ENCODE measurements around the gene TNIK.

TNIK gene

GRCh38 chr3:171432548-171432947, 27.7 kb downstream of the TNIK start:
- CTCF ChIA-PET, result no interaction called here
- H3K4me3 ChIP-seq (ENCODE audit: low read depth, low read length), result no peak overlapping the region
- no peak for DNase-seq (ENCODE audit: low read depth, low spot score)
- POLR2A ChIA-PET, result no interaction called here
- no peak for TF ChIP-seq CTCF (IDR thresholded peaks at IDR 0.05; ENCODE audit: insufficient read depth, low read length, missing control alignments)

GRCh38 chr3:171431550-171431949, 28.7 kb downstream of the TNIK start:
- ChIA-PET CTCF (no interaction called here), POLR2A (no interaction called here)
- DNase-seq (ENCODE audit: low read depth, low spot score), result no peak
- no peak overlapping the region for H3K4me3 ChIP-seq (ENCODE audit: low read depth, low read length)
- TF ChIP-seq CTCF (IDR thresholded peaks at IDR 0.05; ENCODE audit: insufficient read depth, low read length, missing control alignments), result no peak

DNA sequence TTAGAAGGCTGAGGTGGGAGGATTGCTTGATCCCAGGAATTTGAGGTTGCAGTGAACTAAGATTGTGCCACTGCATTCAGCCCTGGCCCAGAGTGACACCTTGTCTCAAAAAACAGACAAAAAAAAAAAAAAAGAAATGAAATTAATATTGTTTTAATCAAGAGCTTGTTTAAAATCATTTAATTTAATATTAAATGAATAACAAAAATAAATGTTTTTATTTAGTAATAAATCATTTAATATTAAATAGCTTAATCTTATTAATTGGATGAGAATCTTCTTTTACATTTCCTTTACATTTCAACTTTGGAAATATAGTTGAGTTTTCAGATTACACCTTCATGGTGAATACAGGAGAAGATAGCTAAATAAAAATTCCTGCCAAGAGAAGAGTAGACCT, 29.7 kb downstream of the TNIK start:
- DNase-seq (ENCODE audit: low read depth, low spot score), result no peak

GRCh38 chr3:171429635-171430034, 30.6 kb downstream of the TNIK start:
- TF ChIP-seq CTCF (IDR thresholded peaks at IDR 0.05; ENCODE audit: insufficient read depth, low read length, missing control alignments), result no peak
- POLR2A ChIA-PET, result no interaction called here
- CTCF ChIA-PET, result interaction anchor here (1.2 to 1.9 kb wide), 2 partner anchors 10 to 22 kb away, joined by 3 to 6 read pairs; no protein-coding TSS in a partner anchor

More for the DNA sequence above, 29.7 kb downstream of the TNIK start:
- ChIA-PET CTCF (interaction anchor here (1.9 kb wide), 1 partner anchor 9 kb away, joined by 6 read pairs; no protein-coding TSS in a partner anchor), POLR2A (interaction anchor here (0.7 kb wide), 1 partner anchor 864 kb away, joined by 3 read pairs; no protein-coding TSS in a partner anchor)
- no peak overlapping the region for H3K4me3 ChIP-seq (ENCODE audit: low read depth, low read length)
- TF ChIP-seq CTCF (IDR thresholded peaks at IDR 0.05; ENCODE audit: insufficient read depth, low read length, missing control alignments), result no peak

GRCh38 chr3:171428892-171429291, 31.3 kb downstream of the TNIK start:
- TF ChIP-seq CTCF (IDR thresholded peaks at IDR 0.05; ENCODE audit: insufficient read depth, low read length, missing control alignments), result no peak
- ChIA-PET CTCF (interaction anchor here (1.2 to 1.9 kb wide), 2 partner anchors 11 to 23 kb away, joined by 3 to 6 read pairs; no protein-coding TSS in a partner anchor), POLR2A (no interaction called here)
- H3K4me3 ChIP-seq (ENCODE audit: low read depth, low read length), result no peak overlapping the region
- DNase-seq (ENCODE audit: low read depth, low spot score), result no peak

More at GRCh38 chr3:171429635-171430034, 30.6 kb downstream of the TNIK start:
- no peak overlapping the region for H3K4me3 ChIP-seq (ENCODE audit: low read depth, low read length)
- DNase-seq (ENCODE audit: low read depth, low spot score), result no peak

GRCh38 chr3:171428321-171428787, 31.9 kb downstream of the TNIK start:
- TF ChIP-seq CTCF (IDR thresholded peaks at IDR 0.05; ENCODE audit: insufficient read depth, low read length, missing control alignments), result no peak
- no peak for DNase-seq (ENCODE audit: low read depth, low spot score)
- H3K4me3 ChIP-seq (ENCODE audit: low read depth, low read length), result no peak overlapping the region
- ChIA-PET POLR2A (no interaction called here), CTCF (interaction anchor here (1.2 kb wide), 1 partner anchor 23 kb away, joined by 3 read pairs; no protein-coding TSS in a partner anchor)
